Measurements from ENCODE around the gene RNU2-1. TPM values are rescaled to one million over a fixed set of nuclear protein-coding genes. Genes with fewer than 3 reads are reported as not detected.

RNU2-1 gene
- total and polyA plus RNA-seq, 2 of the 13 experiments (the other 11 are each of a cell fraction or from before 2014, with no cell fraction given) = not detected

DNA sequence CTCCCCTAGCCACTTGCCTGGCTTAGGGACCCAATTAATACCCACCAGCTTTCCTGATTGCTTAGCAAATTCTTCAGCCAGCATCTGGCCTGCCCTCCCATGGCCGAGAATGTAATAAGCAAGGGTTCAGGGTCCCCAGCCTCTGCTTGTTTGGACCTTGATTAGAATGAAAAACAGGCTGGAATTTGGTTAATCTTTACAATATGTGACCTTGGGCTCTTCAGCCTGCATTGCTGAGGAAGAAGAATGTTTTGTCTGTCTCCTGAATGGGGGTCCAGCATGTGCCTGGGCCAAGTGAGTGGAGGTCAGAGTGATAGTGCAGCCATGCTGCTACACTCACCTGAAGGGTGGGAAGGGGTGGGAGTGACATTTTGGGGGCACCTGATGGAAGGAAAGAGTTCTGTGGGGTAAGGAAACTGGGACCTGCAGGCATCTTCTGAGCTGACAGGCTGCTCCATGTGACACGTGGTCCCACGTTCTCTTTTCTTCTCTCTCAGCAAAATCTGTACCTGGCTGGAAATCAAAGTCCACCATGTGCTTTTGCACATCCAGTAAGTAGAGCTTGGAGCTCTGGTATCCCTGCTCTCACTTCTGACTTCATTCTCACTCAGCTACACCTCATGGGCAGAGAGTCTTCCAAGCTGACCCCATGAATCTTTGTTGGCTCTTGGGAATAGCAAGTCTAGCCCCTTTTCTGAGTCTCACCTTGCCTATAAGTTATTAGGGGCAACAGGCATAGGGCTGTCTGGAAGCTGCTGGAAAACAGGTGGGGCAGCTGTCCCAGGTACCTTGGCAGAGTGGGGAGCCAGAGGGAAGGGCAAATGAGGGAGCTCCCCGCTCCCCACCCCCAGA is 16.8 kb downstream of the RNU2-1 start (continued):
- TF ChIP-seq ZNF33B (CRISPR knock-in tag; IDR thresholded peaks at IDR 0.05) (no peak), ZNF672 (CRISPR knock-in tag; IDR thresholded peaks at IDR 0.05) (0 out of 2 replicates have a peak, but pooled peaks have one; percentile 40), RAD21 (CRISPR knock-in tag; IDR thresholded peaks at IDR 0.05) (peak; percentile 72; the same call in 1 of the 2 replicates), SRSF9 (IDR thresholded peaks at IDR 0.05; ENCODE audit: borderline replicate concordance, insufficient read depth, low read depth, low read length, poor library complexity, severe bottlenecking) (no peak), ZNF230 (CRISPR knock-in tag; IDR thresholded peaks at IDR 0.05) (peak; percentile 97), IRX3 (CRISPR knock-in tag; IDR thresholded peaks at IDR 0.05; ENCODE audit: borderline replicate concordance, low read depth) (no peak), HOXA9 (CRISPR knock-in tag; IDR thresholded peaks at IDR 0.05; ENCODE audit: borderline replicate concordance) (no peak), NR2F2 (IDR thresholded peaks at IDR 0.05; ENCODE audit: borderline replicate concordance, low read depth) (peak; percentile 54; the same call in 1 of the 2 replicates), HIVEP1 (CRISPR knock-in tag; IDR thresholded peaks at IDR 0.05) (no peak), TCF7L2 (IDR thresholded peaks at IDR 0.05; ENCODE audit: low read depth, low read length) (no peak), ZNF777 (CRISPR knock-in tag; IDR thresholded peaks at IDR 0.05) (no peak), ZBTB1 (CRISPR knock-in tag; IDR thresholded peaks at IDR 0.05; ENCODE audit: borderline replicate concordance) (no peak), MED1 (CRISPR knock-in tag; IDR thresholded peaks at IDR 0.05) (peak; percentile 92), CEBPB (IDR thresholded peaks at IDR 0.05; ENCODE audit: borderline replicate concordance, low read depth, low read length) (no peak), ZNF350 (CRISPR knock-in tag; IDR thresholded peaks at IDR 0.05; ENCODE audit: borderline replicate concordance, low read depth) (peak; percentile 85; the same call in 1 of the 2 replicates), FOSL1 (CRISPR knock-in tag; IDR thresholded peaks at IDR 0.05; ENCODE audit: borderline replicate concordance) (no peak; the same call in 1 of the 2 replicates)
- TF ChIP-seq, protein P1, sequence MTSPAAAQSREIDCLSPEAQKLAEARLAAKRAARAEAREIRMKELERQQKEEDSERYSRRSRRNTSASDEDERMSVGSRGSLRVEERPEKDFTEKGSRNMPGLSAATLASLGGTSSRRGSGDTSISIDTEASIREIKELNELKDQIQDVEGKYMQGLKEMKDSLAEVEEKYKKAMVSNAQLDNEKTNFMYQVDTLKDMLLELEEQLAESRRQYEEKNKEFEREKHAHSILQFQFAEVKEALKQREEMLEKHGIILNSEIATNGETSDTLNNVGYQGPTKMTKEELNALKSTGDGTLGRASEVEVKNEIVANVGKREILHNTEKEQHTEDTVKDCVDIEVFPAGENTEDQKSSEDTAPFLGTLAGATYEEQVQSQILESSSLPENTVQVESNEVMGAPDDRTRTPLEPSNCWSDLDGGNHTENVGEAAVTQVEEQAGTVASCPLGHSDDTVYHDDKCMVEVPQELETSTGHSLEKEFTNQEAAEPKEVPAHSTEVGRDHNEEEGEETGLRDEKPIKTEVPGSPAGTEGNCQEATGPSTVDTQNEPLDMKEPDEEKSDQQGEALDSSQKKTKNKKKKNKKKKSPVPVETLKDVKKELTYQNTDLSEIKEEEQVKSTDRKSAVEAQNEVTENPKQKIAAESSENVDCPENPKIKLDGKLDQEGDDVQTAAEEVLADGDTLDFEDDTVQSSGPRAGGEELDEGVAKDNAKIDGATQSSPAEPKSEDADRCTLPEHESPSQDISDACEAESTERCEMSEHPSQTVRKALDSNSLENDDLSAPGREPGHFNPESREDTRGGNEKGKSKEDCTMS (CRISPR knock-in tag; conservative IDR thresholded peaks at IDR 0.05) = 0 out of 2 replicates have a peak, but pooled peaks have one; percentile 73
- TF ChIP-seq, protein P2, sequence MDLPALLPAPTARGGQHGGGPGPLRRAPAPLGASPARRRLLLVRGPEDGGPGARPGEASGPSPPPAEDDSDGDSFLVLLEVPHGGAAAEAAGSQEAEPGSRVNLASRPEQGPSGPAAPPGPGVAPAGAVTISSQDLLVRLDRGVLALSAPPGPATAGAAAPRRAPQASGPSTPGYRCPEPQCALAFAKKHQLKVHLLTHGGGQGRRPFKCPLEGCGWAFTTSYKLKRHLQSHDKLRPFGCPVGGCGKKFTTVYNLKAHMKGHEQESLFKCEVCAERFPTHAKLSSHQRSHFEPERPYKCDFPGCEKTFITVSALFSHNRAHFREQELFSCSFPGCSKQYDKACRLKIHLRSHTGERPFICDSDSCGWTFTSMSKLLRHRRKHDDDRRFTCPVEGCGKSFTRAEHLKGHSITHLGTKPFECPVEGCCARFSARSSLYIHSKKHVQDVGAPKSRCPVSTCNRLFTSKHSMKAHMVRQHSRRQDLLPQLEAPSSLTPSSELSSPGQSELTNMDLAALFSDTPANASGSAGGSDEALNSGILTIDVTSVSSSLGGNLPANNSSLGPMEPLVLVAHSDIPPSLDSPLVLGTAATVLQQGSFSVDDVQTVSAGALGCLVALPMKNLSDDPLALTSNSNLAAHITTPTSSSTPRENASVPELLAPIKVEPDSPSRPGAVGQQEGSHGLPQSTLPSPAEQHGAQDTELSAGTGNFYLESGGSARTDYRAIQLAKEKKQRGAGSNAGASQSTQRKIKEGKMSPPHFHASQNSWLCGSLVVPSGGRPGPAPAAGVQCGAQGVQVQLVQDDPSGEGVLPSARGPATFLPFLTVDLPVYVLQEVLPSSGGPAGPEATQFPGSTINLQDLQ (CRISPR knock-in tag; IDR thresholded peaks at IDR 0.05) = no peak
- TF ChIP-seq, protein P3, sequence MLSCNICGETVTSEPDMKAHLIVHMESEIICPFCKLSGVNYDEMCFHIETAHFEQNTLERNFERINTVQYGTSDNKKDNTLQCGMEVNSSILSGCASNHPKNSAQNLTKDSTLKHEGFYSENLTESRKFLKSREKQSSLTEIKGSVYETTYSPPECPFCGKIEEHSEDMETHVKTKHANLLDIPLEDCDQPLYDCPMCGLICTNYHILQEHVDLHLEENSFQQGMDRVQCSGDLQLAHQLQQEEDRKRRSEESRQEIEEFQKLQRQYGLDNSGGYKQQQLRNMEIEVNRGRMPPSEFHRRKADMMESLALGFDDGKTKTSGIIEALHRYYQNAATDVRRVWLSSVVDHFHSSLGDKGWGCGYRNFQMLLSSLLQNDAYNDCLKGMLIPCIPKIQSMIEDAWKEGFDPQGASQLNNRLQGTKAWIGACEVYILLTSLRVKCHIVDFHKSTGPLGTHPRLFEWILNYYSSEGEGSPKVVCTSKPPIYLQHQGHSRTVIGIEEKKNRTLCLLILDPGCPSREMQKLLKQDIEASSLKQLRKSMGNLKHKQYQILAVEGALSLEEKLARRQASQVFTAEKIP (CRISPR knock-in tag; IDR thresholded peaks at IDR 0.05; ENCODE audit: borderline replicate concordance) = no peak
- TF ChIP-seq, protein P4, sequence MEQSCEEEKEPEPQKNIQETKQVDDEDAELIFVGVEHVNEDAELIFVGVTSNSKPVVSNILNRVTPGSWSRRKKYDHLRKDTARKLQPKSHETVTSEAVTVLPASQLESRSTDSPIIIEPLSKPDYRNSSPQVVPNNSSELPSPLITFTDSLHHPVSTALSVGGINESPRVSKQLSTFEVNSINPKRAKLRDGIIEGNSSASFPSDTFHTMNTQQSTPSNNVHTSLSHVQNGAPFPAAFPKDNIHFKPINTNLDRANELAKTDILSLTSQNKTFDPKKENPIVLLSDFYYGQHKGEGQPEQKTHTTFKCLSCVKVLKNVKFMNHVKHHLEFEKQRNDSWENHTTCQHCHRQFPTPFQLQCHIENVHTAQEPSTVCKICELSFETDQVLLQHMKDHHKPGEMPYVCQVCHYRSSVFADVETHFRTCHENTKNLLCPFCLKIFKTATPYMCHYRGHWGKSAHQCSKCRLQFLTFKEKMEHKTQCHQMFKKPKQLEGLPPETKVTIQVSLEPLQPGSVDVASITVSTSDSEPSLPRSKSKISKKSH (CRISPR knock-in tag; IDR thresholded peaks at IDR 0.05; ENCODE audit: borderline replicate concordance) = no peak
